Measurements from ENCODE around the gene CCDC77. TPM values are rescaled to one million over a fixed set of nuclear protein-coding genes. Genes with fewer than 3 reads are reported as not detected.

Gene CCDC77
- total RNA-seq, 2 experiments from 2014 or later, result 13.2 to 14.9 TPM

GRCh38 chr12:455821-456220 lies 54.4 kb downstream of the CCDC77 start:
- H3K36me3 Mint-ChIP-seq (ENCODE audit: low read depth), result no peaks in the 10 kb centered on the region
- H3K4me3 Mint-ChIP-seq, result no peak overlapping the region
- DNase-seq, result no peak
- intact Hi-C loops (cut with micrococcal nuclease), result loop anchor here (10.0 kb wide), 1 partner anchor 489 kb away; the partner anchor contains the start of gene RAD52
- H3K27ac Mint-ChIP-seq, result no peak overlapping the region
- CTCF ChIA-PET, result interaction anchor here (0.6 to 7.3 kb wide), 12 partner anchors 12 to 399 kb away, joined by 3 to 70 read pairs (median 4); no protein-coding TSS in a partner anchor
- H3K27me3 Mint-ChIP-seq (ENCODE audit: low read depth), result peaks cover 11% of the 10 kb centered on the region
- H3K9me3 Mint-ChIP-seq, result no peaks in the 10 kb centered on the region
- H3K4me1 Mint-ChIP-seq (ENCODE audit: low read depth), result peaks cover 10% of the 10 kb centered on the region

- DNase-seq, result no peak
- H3K9me3 Mint-ChIP-seq, result no peaks in the 10 kb centered on the region
- H3K27ac Mint-ChIP-seq, result no peak overlapping the region
- peaks cover 22% of the 10 kb centered on the region for H3K27me3 Mint-ChIP-seq (ENCODE audit: low read depth)
- H3K4me3 Mint-ChIP-seq, result no peak overlapping the region
- H3K4me1 Mint-ChIP-seq (ENCODE audit: low read depth), result peaks cover 11% of the 10 kb centered on the region
- intact Hi-C loops (cut with micrococcal nuclease), result loop anchor here (10.0 kb wide), 1 partner anchor 487 kb away; the partner anchor contains the start of gene RAD52
- H3K36me3 Mint-ChIP-seq (ENCODE audit: low read depth), result no peaks in the 10 kb centered on the region
- CTCF ChIA-PET, result interaction anchor here (1.5 to 6.3 kb wide), 4 partner anchors 8 to 89 kb away, joined by 5 to 34 read pairs (median 9); no protein-coding TSS in a partner anchor
These were observed 56.2 kb downstream of the CCDC77 start for GRCh38 chr12:457676-458075.

- H3K9me3 Mint-ChIP-seq, result no peaks in the 10 kb centered on the region
- H3K27ac Mint-ChIP-seq, result no peak overlapping the region
These were observed 57.6 kb downstream of the CCDC77 start for GRCh38 chr12:459050-459429.

GRCh38 chr12:459430-460258 lies 58.2 kb downstream of the CCDC77 start, which contains the start of gene B4GALNT3:
Gene B4GALNT3 (plus strand): TSS chr12:459939. CDS start chr12:460377, 438 bp downstream.
- CTCF ChIA-PET, result interaction anchor here (0.7 kb wide), 1 partner anchor 84 kb away, joined by 4 read pairs; no protein-coding TSS in a partner anchor
- no peak within 1 kb of the TSS for H3K27ac Mint-ChIP-seq

More at GRCh38 chr12:459050-459429, 57.6 kb downstream of the CCDC77 start:
- intact Hi-C loops (cut with micrococcal nuclease), result loop anchor here (10.0 kb wide), 1 partner anchor 486 kb away; the partner anchor contains the start of gene RAD52
- H3K4me3 Mint-ChIP-seq, result peak overlapping the region; percentile 66
- CTCF ChIA-PET, result interaction anchor here (0.7 kb wide), 1 partner anchor 85 kb away, joined by 4 read pairs; no protein-coding TSS in a partner anchor
- peaks cover 11% of the 10 kb centered on the region for H3K4me1 Mint-ChIP-seq (ENCODE audit: low read depth)
- H3K27me3 Mint-ChIP-seq (ENCODE audit: low read depth), result peaks cover 22% of the 10 kb centered on the region
- no peaks in the 10 kb centered on the region for H3K36me3 Mint-ChIP-seq (ENCODE audit: low read depth)
- no peak for DNase-seq

GRCh38 chr12:460261-461230 lies 59.1 kb downstream of the CCDC77 start:
- CTCF ChIA-PET, result interaction anchor here (0.8 kb wide), 1 partner anchor 87 kb away, joined by 3 read pairs; no protein-coding TSS in a partner anchor
- peak; percentile 44 for DNase-seq
- Mint-ChIP-seq H3K36me3 (ENCODE audit: low read depth) (no peaks in the 10 kb centered on the region), H3K4me1 (ENCODE audit: low read depth) (peaks cover 11% of the 10 kb centered on the region), H3K27ac (no peak overlapping the region), H3K9me3 (no peaks in the 10 kb centered on the region), H3K27me3 (ENCODE audit: low read depth) (peaks cover 22% of the 10 kb centered on the region), H3K4me3 (peak overlapping the region; percentile 72)
- intact Hi-C loops (cut with micrococcal nuclease), result no loop called here

More at GRCh38 chr12:459430-460258, 58.2 kb downstream of the CCDC77 start, which contains the start of gene B4GALNT3:
- Mint-ChIP-seq H3K4me3 (peak within 1 kb of the TSS; percentile 66), H3K9me3 (no peaks in the 10 kb centered on the region), H3K27me3 (ENCODE audit: low read depth) (peaks cover 22% of the 10 kb centered on the region), H3K36me3 (ENCODE audit: low read depth) (no peaks in the 10 kb centered on the region), H3K4me1 (ENCODE audit: low read depth) (peaks cover 11% of the 10 kb centered on the region)
- peak; percentile 25 for DNase-seq
- intact Hi-C loops (cut with micrococcal nuclease), result loop anchor here (10.0 kb wide), 1 partner anchor 485 kb away; the partner anchor contains the start of gene RAD52

GRCh38 chr12:461425-461824 lies 60.0 kb downstream of the CCDC77 start:
- DNase-seq, result no peak
- CTCF ChIA-PET, result interaction anchor here (0.7 to 3.2 kb wide), 3 partner anchors 8 to 86 kb away, joined by 3 to 17 read pairs (median 3); no protein-coding TSS in a partner anchor
- Mint-ChIP-seq H3K9me3 (no peaks in the 10 kb centered on the region), H3K27me3 (ENCODE audit: low read depth) (peaks cover 22% of the 10 kb centered on the region), H3K4me3 (peak overlapping the region; percentile 72), H3K4me1 (ENCODE audit: low read depth) (peaks cover 11% of the 10 kb centered on the region), H3K36me3 (ENCODE audit: low read depth) (no peaks in the 10 kb centered on the region), H3K27ac (no peak overlapping the region)
- intact Hi-C loops (cut with micrococcal nuclease), result no loop called here

- H3K36me3 Mint-ChIP-seq (ENCODE audit: low read depth), result no peaks in the 10 kb centered on the region
- DNase-seq, result no peak
- no peak overlapping the region for H3K4me3 Mint-ChIP-seq
- H3K27ac Mint-ChIP-seq, result no peak overlapping the region
- H3K9me3 Mint-ChIP-seq, result no peaks in the 10 kb centered on the region
- peaks cover 8% of the 10 kb centered on the region for H3K4me1 Mint-ChIP-seq (ENCODE audit: low read depth)
- intact Hi-C loops (cut with micrococcal nuclease), result no loop called here
- CTCF ChIA-PET, result interaction anchor here (1.3 to 3.2 kb wide), 3 partner anchors 10 to 84 kb away, joined by 5 to 17 read pairs (median 5); no protein-coding TSS in a partner anchor
- peaks cover 17% of the 10 kb centered on the region for H3K27me3 Mint-ChIP-seq (ENCODE audit: low read depth)
These were observed 61.7 kb downstream of the CCDC77 start for GRCh38 chr12:462936-463705.

- Mint-ChIP-seq H3K36me3 (ENCODE audit: low read depth) (no peaks in the 10 kb centered on the region), H3K4me1 (ENCODE audit: low read depth) (peaks cover 3% of the 10 kb centered on the region), H3K4me3 (no peak overlapping the region), H3K9me3 (no peaks in the 10 kb centered on the region), H3K27ac (no peak overlapping the region), H3K27me3 (ENCODE audit: low read depth) (peaks cover 11% of the 10 kb centered on the region)
- intact Hi-C loops (cut with micrococcal nuclease), result no loop called here
- CTCF ChIA-PET, result interaction anchor here (1.2 to 3.2 kb wide), 3 partner anchors 11 to 83 kb away, joined by 3 to 17 read pairs (median 5); no protein-coding TSS in a partner anchor
- DNase-seq, result no peak
These were observed 63.2 kb downstream of the CCDC77 start for GRCh38 chr12:464484-465267.

GRCh38 chr12:466039-466438 lies 64.6 kb downstream of the CCDC77 start:
- Mint-ChIP-seq H3K27ac (no peak overlapping the region), H3K4me1 (ENCODE audit: low read depth) (peaks cover under 1% of the 10 kb centered on the region), H3K27me3 (ENCODE audit: low read depth) (peaks cover 9% of the 10 kb centered on the region), H3K36me3 (ENCODE audit: low read depth) (no peaks in the 10 kb centered on the region), H3K4me3 (no peak overlapping the region), H3K9me3 (no peaks in the 10 kb centered on the region)
- CTCF ChIA-PET, result interaction anchor here (1.5 kb wide), 1 partner anchor 12 kb away, joined by 4 read pairs; no protein-coding TSS in a partner anchor
- intact Hi-C loops (cut with micrococcal nuclease), result no loop called here
- no peak for DNase-seq

- CTCF ChIA-PET, result interaction anchor here (1.5 kb wide), 1 partner anchor 13 kb away, joined by 4 read pairs; no protein-coding TSS in a partner anchor
- Mint-ChIP-seq H3K27me3 (ENCODE audit: low read depth) (peaks cover 2% of the 10 kb centered on the region), H3K36me3 (ENCODE audit: low read depth) (no peaks in the 10 kb centered on the region), H3K4me3 (no peak overlapping the region), H3K27ac (no peak overlapping the region), H3K9me3 (no peaks in the 10 kb centered on the region), H3K4me1 (ENCODE audit: low read depth) (no peaks in the 10 kb centered on the region)
- intact Hi-C loops (cut with micrococcal nuclease), result no loop called here
- no peak for DNase-seq
These were observed 65.3 kb downstream of the CCDC77 start for GRCh38 chr12:466762-467161.

Measured in activated naive CD4-positive, alpha-beta T cell treated with anti-CD3 and anti-CD28 coated beads for 36 hours (primary cell).